SKM-1 (cell line): ENCODE measurements around the gene CRACR2A.

Experiments used
- DNase-seq: peaks from one replicate; lab custom pipeline; 2025; ENCODE audit not compliant: unreplicated experiment; lab: John Stamatoyannopoulos, UW

The CRACR2A gene

GRCh38 chr12:3725388-3726115, 27.4 kb downstream of the CRACR2A start:
- no peak for DNase-seq

DNA sequence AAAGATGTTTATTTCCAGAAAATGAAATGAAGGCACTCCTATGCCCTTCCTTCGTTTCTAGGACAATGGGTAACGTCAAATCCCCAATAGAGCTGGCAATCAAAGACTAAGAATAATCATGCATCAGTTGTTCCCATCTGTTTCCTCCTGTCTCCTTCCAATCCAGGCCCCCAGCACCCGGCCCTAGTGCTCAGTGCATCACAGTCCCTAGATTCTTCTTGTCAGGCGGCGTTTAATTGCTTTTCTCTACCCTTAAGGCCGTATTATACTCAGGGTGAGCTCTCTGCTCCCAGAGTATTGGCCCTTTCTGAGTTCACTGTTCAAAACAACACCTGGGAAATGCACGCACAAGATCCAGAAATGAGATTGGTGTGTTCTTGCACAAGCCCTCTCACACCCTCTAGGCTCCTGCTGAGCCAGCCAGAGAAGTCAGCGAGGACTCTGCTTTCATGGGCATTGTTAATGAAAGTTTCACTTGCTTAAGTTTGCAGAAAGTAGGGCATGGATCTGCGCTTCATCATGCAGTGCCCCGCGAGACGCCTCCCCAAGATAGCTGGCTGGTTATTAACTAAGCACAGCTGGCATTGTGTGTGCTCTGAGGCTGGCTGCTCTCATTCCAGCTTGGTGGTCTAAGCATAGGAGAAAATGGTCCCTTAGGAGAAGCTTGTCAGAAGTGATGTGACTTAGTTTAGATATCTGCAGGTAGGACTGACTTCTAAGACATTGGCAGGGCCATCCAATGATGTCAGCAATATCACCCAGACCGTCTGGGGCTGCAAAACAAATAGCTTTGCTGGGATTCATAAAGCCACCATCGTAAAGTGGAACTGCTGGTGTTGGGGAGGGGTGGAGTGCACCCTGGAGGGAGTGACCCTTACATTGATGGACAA, 28.7 kb downstream of the CRACR2A start:
- no peak for DNase-seq

DNA sequence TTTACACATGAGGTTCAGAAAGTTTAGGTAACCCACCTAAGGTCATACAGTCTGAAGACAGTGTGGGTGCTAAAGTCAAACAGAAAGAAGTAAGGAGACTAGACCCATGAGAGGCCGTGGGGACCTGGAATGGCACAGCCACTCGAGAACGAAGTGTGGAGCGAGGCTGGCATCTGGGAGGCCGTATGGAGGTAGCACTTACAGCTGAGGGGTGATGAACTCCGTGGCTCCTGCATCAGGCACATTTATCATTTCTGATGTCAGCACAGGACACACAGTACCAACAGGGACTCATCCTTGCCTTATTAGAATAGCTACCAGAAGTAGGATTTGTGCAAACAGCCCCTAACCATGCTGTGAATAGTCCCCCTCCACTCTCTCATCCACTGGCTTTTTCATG, 30.5 kb downstream of the CRACR2A start:
- no peak for DNase-seq

DNA sequence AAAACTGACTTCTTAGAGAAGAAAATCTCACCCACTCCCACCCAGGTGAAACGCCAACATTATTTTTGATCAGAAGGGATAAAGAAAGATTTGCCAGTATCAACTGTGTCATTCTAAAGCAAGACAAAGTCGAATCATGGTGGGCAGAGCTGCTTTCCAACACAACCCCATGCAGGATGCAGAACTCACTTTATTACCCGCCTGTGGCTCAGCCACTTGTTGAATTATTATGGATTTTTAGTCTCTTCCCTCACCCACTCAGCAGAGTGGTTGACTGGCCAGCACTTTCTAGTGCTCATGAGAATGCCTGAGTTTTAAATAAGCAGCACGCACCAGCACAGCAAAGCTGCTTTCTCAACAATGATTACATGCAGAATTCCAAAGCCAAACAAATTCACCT, 32.1 kb downstream of the CRACR2A start:
- no peak for DNase-seq

DNA sequence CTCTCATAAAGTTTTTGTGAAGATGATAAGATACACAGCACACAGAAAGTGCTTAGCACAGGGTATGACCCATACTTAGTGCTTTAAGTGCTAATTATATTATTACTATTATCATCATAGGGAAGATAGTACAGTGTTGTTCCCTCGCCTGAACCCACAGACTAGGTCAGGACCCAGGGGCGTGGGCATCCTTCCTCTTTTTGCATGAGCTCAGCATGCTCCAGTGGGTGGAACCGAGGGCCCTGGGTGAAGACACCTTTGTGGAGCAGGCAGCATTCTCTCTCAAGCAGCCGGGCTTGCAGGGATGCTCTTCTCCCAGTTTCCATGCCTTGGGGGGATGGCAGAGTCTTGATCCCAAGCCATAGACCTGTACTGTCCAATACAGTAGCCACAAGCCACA, 34.8 kb downstream of the CRACR2A start:
- no peak for DNase-seq

DNA sequence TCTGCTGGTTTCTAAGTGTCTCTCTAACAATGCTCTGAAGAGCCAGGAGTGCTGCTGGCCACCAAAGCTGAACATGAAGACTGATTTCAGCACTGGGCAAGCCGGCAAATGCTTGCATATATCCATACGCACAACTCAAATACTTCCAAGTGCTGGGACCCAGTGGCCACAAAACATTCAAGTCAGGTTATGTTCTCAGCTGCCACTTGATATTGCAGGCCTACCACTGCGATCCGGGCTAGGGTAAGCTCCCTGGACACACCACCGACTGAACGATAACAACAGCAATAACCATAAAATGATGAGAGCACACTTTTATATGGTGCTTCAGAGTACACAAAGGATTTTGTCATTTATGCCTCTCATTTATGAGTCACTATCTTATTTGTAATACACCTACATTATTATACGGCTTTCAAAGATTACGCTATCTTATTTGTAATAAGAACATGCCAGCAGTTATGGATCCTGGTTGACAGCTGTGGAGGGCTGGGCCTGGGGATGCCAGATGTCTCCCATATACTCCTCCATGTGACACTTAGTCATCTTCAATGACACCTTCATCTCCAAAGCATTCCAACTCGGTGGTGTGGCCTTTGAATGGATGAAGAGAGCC, 35.5 kb downstream of the CRACR2A start:
- DNase-seq: no peak

DNA sequence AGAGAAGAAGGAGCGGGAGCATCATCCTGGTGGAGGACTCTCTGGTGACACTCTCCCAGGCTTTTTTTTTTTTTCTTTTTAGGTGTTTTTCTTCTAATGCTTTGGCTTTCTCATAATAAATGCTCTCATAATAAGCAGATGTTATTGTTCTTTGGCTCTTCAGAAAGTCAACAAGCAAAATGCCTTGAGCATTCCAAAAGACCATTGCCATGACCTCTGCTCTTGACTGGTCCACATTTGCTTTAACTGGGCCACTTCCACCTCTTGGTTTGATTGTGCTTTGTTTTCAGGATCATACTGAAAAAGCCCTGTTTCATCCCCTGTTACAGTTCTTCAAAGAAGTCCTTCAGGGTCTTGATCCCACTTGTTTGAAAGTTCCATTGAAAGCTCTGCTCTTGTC, 36.9 kb downstream of the CRACR2A start:
- no peak for DNase-seq

DNA sequence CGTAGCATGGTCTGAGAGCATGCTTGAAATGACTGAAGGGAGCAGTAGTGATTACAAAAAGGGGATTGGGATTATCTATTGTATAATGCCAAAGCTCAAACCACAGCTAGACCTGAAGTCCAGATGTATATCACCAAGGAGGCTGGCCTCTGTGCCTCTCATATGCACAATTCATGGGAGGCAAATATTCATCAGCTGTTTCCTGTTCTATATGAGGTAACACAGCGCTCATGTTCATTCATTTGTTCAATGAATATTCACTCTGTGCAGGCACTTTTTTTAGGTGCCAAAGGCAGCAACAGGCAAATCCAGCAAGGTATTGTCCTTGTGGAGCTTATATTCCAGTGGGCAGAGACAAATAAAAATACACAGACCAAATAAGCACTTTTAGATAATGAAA, 39.0 kb downstream of the CRACR2A start:
- DNase-seq: no peak

- DNase-seq: no peak
Measured at GRCh38 chr12:3713483-3713882, 39.4 kb downstream of the CRACR2A start.

DNA sequence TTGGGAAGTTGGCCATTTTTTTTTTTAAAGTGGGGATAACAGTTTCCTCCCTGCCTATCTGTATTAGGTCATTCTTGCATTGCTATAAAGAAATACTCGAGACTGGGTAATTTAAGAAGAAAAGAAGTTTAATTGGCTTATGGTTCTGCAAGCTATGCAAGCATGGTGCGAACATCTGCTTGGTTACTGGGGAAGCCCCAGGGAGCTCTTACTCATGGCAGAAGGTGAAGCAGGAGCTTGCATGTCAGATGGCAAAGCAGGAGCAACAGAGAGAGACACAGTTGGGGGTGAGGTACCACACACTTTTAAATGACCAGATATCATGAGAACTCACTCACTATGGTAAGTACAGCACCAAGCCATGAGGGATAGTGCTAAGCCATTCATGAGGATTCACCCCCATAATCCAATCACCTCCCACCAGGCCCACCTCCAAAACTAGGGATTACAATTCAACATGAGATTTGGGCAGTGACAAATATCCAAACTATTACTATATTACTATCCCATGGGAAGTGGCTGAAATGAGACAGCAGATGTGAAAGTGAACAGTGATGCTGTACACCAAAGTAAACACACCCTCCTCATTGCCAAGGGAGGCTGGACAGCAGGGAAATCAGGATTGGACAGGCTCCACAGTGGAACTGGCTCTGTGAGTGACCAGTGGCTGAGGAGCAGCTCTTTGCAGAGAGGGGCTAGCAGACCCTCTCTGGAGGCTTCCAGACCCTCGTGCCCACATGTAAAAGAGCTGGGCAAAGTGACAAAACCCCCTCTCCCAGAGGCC, 40.5 kb downstream of the CRACR2A start:
- no peak for DNase-seq

GRCh38 chr12:3705354-3705675, 47.6 kb downstream of the CRACR2A start:
- DNase-seq: no peak

DNA sequence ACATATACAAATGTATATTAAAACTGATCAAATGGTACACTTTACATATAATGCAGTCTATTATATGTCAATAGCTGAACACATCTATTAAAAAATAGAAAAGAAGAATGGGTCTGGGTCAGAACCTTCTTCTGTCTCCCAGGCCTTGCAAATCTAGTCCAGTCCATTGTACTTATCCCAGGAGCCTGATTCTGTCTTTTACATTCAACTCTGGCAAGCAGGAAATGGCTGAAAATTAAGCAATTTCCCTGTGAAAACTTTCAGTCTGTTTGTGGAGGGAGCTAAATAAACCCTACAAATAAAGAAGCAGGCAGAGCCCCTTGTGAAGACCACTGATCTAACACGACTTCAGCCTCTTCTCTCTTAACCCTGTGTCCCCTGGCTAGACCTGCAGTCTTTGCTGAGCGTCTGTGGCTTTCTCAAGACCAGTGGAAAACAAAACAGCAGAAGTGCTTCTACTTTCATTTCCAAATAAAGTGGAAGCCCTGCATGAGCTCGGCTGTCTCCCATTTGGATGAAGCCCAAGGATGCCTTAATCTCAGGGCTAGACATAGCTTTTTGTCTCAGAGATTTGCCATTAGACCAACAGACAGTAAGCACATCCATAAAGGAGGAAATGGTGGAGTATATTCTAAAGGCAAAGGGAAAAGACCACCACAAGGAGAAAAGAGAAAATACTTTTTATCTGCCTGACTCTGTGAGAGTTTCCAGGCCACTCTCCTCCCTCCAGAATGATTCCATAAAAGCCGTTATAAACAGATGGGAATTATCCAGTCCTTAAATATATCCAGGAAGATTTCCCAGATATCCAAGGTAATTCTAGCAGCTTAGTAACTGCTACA, 48.2 kb downstream of the CRACR2A start:
- no peak for DNase-seq

DNA sequence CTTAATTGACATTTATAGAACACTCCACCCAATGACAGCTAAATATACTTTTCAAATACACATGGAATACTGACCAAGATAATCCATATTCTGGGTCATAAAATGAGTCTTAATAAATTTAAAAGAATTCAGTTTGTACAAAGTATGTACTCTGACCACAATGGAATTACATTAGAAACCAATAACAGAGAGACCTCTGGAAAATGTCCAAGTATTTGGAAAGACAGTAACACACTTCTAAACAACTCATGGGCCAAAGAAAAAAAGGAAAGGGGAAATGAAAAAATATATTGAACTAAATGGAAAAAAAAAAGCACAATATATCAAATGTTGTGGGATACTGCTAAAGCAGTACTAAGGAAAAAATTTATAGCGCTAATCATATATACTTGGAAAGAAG, 52.0 kb downstream of the CRACR2A start:
- no peak for DNase-seq

- DNase-seq: no peak
Measured at GRCh38 chr12:3698218-3698974, 54.5 kb downstream of the CRACR2A start.

DNA sequence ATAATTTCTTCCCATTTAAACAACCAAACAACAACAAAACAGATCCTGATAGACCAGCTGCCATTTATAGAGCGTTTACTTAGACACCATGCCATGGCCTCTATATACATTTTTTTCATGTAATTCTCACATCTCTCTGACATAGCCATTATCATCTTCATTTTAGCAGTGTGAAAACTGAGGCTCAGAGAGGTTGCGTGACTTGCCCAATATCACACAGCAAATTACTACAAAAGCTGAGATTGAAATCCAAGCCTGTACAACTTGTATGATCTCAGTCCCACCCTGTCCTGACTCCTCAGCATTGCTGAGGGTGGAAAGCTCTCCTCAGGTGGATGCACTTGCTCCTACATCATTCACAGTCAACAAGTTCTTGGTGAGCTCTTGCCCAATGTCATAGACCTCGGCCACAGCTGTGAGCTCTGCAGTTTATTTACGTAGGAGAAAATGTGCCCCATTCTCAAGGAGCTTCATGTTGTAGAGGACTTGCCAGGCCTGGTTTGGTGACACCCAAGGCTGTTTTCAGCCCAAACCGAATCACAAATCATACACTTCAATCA, 55.5 kb downstream of the CRACR2A start:
- no peak for DNase-seq

- no peak for DNase-seq
Measured at GRCh38 chr12:3694673-3695072, 58.2 kb downstream of the CRACR2A start.

DNA sequence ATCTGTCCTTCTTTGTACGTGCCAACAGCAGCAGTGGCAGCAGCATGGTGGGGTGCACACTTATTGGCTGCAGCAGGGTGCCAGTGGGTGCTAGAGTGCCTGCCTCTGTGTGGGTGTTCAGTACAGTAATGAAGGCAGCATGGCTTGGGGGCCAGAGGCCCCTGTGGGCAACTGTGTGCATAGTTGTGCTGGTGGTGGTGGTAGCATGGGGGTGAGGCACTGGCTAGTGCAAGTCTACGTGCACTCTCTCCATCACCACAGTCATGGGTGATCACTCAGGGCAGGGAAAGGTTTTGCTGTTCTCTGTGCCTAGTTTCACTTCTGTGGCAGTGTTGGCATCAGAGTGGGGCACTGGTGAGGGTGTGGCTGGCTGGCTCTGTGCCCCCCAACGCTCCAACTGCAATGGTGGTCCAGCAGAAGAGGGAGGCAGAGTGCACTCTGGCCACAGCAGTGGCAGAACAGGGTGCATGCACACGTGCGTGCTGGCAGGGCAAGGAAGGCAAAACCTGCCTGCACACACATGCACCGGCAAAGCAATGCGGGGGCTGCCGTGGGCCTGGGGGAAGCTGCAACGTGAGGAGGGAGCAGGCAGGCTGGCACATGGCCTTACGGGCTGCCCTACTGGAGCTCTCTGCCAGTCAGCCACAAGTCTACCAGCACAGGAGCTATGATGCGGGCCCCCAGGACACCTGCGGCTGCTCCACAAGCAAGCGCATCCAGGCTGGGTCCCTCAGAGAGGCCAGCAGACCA, 60.1 kb downstream of the CRACR2A start:
- no peak for DNase-seq

GRCh38 chr12:3686463-3686862, 66.4 kb downstream of the CRACR2A start:
- DNase-seq: no peak

DNA sequence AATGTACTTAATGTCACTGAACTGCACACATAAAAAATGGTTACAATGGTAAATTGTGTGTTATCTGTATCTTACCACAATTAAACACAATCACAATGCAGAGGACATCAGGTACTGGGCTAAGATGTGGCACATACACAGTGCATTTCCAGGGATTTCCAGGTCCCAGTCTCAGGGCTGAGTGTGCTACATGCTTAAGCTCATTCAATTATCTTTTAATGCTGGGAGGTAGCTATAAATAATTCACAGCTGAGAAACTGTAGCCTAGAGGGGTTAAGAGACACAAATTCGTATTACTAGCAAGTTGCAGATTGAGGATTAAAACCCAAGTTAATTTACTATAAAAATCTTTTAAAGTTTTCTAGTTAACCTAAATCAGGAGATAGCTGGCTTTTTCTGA, 67.1 kb downstream of the CRACR2A start:
- DNase-seq: no peak
